ENCODE measurements around the gene GRK4.
A peak's percentile ranks its signal among the peaks of the same experiment; 100 is the strongest.
"Not testable (repeated sequence)": the region's sequence is repeated elsewhere in the genome, so short reads cannot be mapped to it uniquely, and the experiment has no call there.

The GRK4 gene

GRCh38 chr4:2961421-2961810 is 2.0 kb upstream of the GRK4 start:
- DNase-seq (ENCODE audit: low spot score), result no peak

- DNase-seq (ENCODE audit: low spot score), result no peak
Observed at GRCh38 chr4:2961811-2962441, 1.4 kb upstream of the GRK4 start.

GRCh38 chr4:2962614-2963174 is 677 bp upstream of the GRK4 start:
- DNase-seq (ENCODE audit: low spot score), result peak; percentile 57

- peak; percentile 20 for DNase-seq (ENCODE audit: low spot score)
Observed at GRCh38 chr4:2963966-2964471, 648 bp downstream of the GRK4 start.

- DNase-seq (ENCODE audit: low spot score), result no peak
Observed at GRCh38 chr4:2964706-2965258, 1.4 kb downstream of the GRK4 start.

GRCh38 chr4:2965262-2965661 is 1.9 kb downstream of the GRK4 start:
- DNase-seq (ENCODE audit: low spot score), result no peak

- DNase-seq (ENCODE audit: low spot score), result no peak
Observed at GRCh38 chr4:2968381-2968780, 5.0 kb downstream of the GRK4 start.

- no peak for DNase-seq (ENCODE audit: low spot score)
Observed at GRCh38 chr4:2971275-2971674, 7.9 kb downstream of the GRK4 start.

- DNase-seq (ENCODE audit: low spot score), result no peak
Observed at GRCh38 chr4:2977211-2978088, 14.1 kb downstream of the GRK4 start.

- no peak for DNase-seq (ENCODE audit: low spot score)
Observed at GRCh38 chr4:2981256-2981819, 18.0 kb downstream of the GRK4 start.

GRCh38 chr4:2982012-2982411 is 18.6 kb downstream of the GRK4 start:
- no peak for DNase-seq (ENCODE audit: low spot score)

GRCh38 chr4:2983715-2984114 is 20.3 kb downstream of the GRK4 start:
- not testable (repeated sequence) for DNase-seq (ENCODE audit: low spot score)

- DNase-seq (ENCODE audit: low spot score), result no peak
Observed at GRCh38 chr4:2991243-2991642, 27.9 kb downstream of the GRK4 start.

GRCh38 chr4:2994917-2995316 is 31.5 kb downstream of the GRK4 start:
- no peak for DNase-seq (ENCODE audit: low spot score)

GRCh38 chr4:2995546-2996265 is 32.3 kb downstream of the GRK4 start:
- DNase-seq (ENCODE audit: low spot score), result no peak

GRCh38 chr4:2996415-2996814 is 33.0 kb downstream of the GRK4 start:
- no peak for DNase-seq (ENCODE audit: low spot score)

- DNase-seq (ENCODE audit: low spot score), result no peak
Observed at GRCh38 chr4:3007724-3008123, 44.4 kb downstream of the GRK4 start.

GRCh38 chr4:3009422-3009821 is 46.1 kb downstream of the GRK4 start:
- DNase-seq (ENCODE audit: low spot score), result peak; percentile 20

GRCh38 chr4:3010577-3010976 is 47.2 kb downstream of the GRK4 start:
- DNase-seq (ENCODE audit: low spot score), result no peak

GRCh38 chr4:3010998-3011397 is 47.6 kb downstream of the GRK4 start:
- no peak for DNase-seq (ENCODE audit: low spot score)

GRCh38 chr4:3011456-3012220 is 48.3 kb downstream of the GRK4 start:
- no peak for DNase-seq (ENCODE audit: low spot score)

Data from SW480 (cell line).